Measurements from ENCODE around the gene MSRB1. TPM values are rescaled to one million over a fixed set of nuclear protein-coding genes. Genes with fewer than 3 reads are reported as not detected.
A peak's percentile ranks its signal among the peaks of the same experiment; 100 is the strongest.

MSRB1 gene
- total and polyA plus RNA-seq, 2 of the 13 experiments (the other 11 are each of a cell fraction or from before 2014, with no cell fraction given), result 32.1 to 75.4 TPM

GRCh38 chr16:1933097-1933661, 9.8 kb downstream of the MSRB1 start (continued):
- TF ChIP-seq, protein P1, sequence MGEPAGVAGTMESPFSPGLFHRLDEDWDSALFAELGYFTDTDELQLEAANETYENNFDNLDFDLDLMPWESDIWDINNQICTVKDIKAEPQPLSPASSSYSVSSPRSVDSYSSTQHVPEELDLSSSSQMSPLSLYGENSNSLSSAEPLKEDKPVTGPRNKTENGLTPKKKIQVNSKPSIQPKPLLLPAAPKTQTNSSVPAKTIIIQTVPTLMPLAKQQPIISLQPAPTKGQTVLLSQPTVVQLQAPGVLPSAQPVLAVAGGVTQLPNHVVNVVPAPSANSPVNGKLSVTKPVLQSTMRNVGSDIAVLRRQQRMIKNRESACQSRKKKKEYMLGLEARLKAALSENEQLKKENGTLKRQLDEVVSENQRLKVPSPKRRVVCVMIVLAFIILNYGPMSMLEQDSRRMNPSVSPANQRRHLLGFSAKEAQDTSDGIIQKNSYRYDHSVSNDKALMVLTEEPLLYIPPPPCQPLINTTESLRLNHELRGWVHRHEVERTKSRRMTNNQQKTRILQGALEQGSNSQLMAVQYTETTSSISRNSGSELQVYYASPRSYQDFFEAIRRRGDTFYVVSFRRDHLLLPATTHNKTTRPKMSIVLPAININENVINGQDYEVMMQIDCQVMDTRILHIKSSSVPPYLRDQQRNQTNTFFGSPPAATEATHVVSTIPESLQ (CRISPR knock-in tag; conservative IDR thresholded peaks at IDR 0.05), result no peak
- no peak; the same call in 1 of the 2 replicates for TF ChIP-seq PATZ1 (CRISPR knock-in tag; IDR thresholded peaks at IDR 0.05)
- TF ChIP-seq, protein P2, sequence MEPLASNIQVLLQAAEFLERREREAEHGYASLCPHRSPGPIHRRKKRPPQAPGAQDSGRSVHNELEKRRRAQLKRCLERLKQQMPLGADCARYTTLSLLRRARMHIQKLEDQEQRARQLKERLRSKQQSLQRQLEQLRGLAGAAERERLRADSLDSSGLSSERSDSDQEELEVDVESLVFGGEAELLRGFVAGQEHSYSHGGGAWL (CRISPR knock-in tag; IDR thresholded peaks at IDR 0.05), result no peak
- TF ChIP-seq ZNF616 (CRISPR knock-in tag; IDR thresholded peaks at IDR 0.05; ENCODE audit: low read depth), result no peak
- TF ChIP-seq ZNF496 (CRISPR knock-in tag; IDR thresholded peaks at IDR 0.05; ENCODE audit: insufficient replicate concordance), result no peak
- no peak for TF ChIP-seq RBM22 (optimal IDR thresholded peaks at IDR 0.05; ENCODE audit: low read length)
- no peak for TF ChIP-seq FUBP1 (CRISPR knock-in tag; IDR thresholded peaks at IDR 0.05; ENCODE audit: borderline replicate concordance)
- TF ChIP-seq TCF12 (IDR thresholded peaks at IDR 0.05), result no peak
- no peak for TF ChIP-seq TCF12 (CRISPR knock-in tag; IDR thresholded peaks at IDR 0.05)
- TF ChIP-seq CENPX (CRISPR knock-in tag; IDR thresholded peaks at IDR 0.05), result no peak
- no peak for TF ChIP-seq PLRG1 (conservative IDR thresholded peaks at IDR 0.05)
- TF ChIP-seq ZNF510 (CRISPR knock-in tag; IDR thresholded peaks at IDR 0.05; ENCODE audit: low read depth), result no peak
- no peak for TF ChIP-seq ZNF570 (CRISPR knock-in tag; IDR thresholded peaks at IDR 0.05; ENCODE audit: borderline replicate concordance)
- no peak for TF ChIP-seq ZNF343 (CRISPR knock-in tag; IDR thresholded peaks at IDR 0.05)
- TF ChIP-seq MTA1 (CRISPR knock-in tag; IDR thresholded peaks at IDR 0.05; ENCODE audit: borderline replicate concordance), result 0 out of 2 replicates have a peak, but pooled peaks have one; percentile 60
- TF ChIP-seq, protein P3, sequence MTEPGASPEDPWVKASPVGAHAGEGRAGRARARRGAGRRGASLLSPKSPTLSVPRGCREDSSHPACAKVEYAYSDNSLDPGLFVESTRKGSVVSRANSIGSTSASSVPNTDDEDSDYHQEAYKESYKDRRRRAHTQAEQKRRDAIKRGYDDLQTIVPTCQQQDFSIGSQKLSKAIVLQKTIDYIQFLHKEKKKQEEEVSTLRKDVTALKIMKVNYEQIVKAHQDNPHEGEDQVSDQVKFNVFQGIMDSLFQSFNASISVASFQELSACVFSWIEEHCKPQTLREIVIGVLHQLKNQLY (CRISPR knock-in tag; IDR thresholded peaks at IDR 0.05), result no peak
- TF ChIP-seq TBX3 (IDR thresholded peaks at IDR 0.05; ENCODE audit: borderline replicate concordance), result no peak

Data from HepG2 (cell line).